ENCODE data around the gene CLASP2.
"Not testable (repeated sequence)": the region's sequence is repeated elsewhere in the genome, so short reads cannot be mapped to it uniquely, and the experiment has no call there.

CLASP2 gene

GRCh38 chr3:33717866-33718594, at the start of gene CLASP2:
Gene CLASP2 (minus strand): TSS chr3:33718254. CDS start chr3:33718002, 252 bp downstream.
- Histone ChIP-seq H3K4me3 (ENCODE audit: insufficient read depth, low read length, poor library complexity, severe bottlenecking) (peak within 1 kb of the TSS; percentile 73), H4K20me1 (ENCODE audit: low read depth, low read length) (no peaks in the 10 kb centered on the region), H3K36me3 (ENCODE audit: low read length) (no peaks in the 10 kb centered on the region), H3K27ac (ENCODE audit: low read depth, low read length) (peak within 1 kb of the TSS; percentile 78), H3K9me3 (ENCODE audit: insufficient read depth, low read length) (no peaks in the 10 kb centered on the region), H3K79me2 (ENCODE audit: insufficient read depth, low read length) (peaks cover 50% of the 10 kb centered on the region), H3K4me2 (ENCODE audit: low read depth, low read length, poor library complexity, severe bottlenecking) (peak within 1 kb of the TSS; percentile 98), H3K27me3 (ENCODE audit: low read length) (no peaks in the 10 kb centered on the region), H3K9me2 (replicated peaks; ENCODE audit: insufficient read depth, low read length) (no peaks in the 10 kb centered on the region), H3K9ac (ENCODE audit: low read length) (peak within 1 kb of the TSS; percentile 92), H2AFZ (ENCODE audit: low read depth, low read length, severe bottlenecking) (peak within 1 kb of the TSS; percentile 89), H3F3A (ENCODE audit: insufficient read depth) (peaks cover 7% of the 10 kb centered on the region; the same call in 1 of the 2 replicates)
- TF ChIP-seq EZH2phosphoT487 (conservative IDR thresholded peaks at IDR 0.05; ENCODE audit: low read length) (no peak), CTCF (IDR thresholded peaks at IDR 0.05; ENCODE audit: insufficient read depth, low read length, poor library complexity, severe bottlenecking) (no peak)

- Histone ChIP-seq H3K4me2 (ENCODE audit: low read depth, low read length, poor library complexity, severe bottlenecking) (no peak overlapping the region), H3K79me2 (ENCODE audit: insufficient read depth, low read length) (no peaks in the 10 kb centered on the region), H3K9me3 (ENCODE audit: insufficient read depth, low read length) (peaks cover 5% of the 10 kb centered on the region; the same call in 1 of the 2 replicates), H4K20me1 (ENCODE audit: low read depth, low read length) (no peaks in the 10 kb centered on the region), H3K9me2 (replicated peaks; ENCODE audit: insufficient read depth, low read length) (no peaks in the 10 kb centered on the region), H3F3A (ENCODE audit: insufficient read depth) (no peaks in the 10 kb centered on the region), H2AFZ (ENCODE audit: low read depth, low read length, severe bottlenecking) (no peak overlapping the region), H3K4me3 (ENCODE audit: insufficient read depth, low read length, poor library complexity, severe bottlenecking) (no peak overlapping the region), H3K36me3 (ENCODE audit: low read length) (no peaks in the 10 kb centered on the region), H3K27ac (ENCODE audit: low read depth, low read length) (no peak overlapping the region), H3K9ac (ENCODE audit: low read length) (no peak overlapping the region), H3K27me3 (ENCODE audit: low read length) (no peaks in the 10 kb centered on the region)
- TF ChIP-seq EZH2phosphoT487 (conservative IDR thresholded peaks at IDR 0.05; ENCODE audit: low read length) (no peak), CTCF (IDR thresholded peaks at IDR 0.05; ENCODE audit: insufficient read depth, low read length, poor library complexity, severe bottlenecking) (no peak)
Observed at GRCh38 chr3:33758864-33759263, 40.8 kb upstream of the CLASP2 start.

GRCh38 chr3:33758281-33758680, 40.2 kb upstream of the CLASP2 start:
- Histone ChIP-seq H3K9me2 (replicated peaks; ENCODE audit: insufficient read depth, low read length) (no peaks in the 10 kb centered on the region), H3K79me2 (ENCODE audit: insufficient read depth, low read length) (no peaks in the 10 kb centered on the region), H3F3A (ENCODE audit: insufficient read depth) (no peaks in the 10 kb centered on the region), H3K9ac (ENCODE audit: low read length) (no peak overlapping the region), H3K9me3 (ENCODE audit: insufficient read depth, low read length) (peaks cover 5% of the 10 kb centered on the region; the same call in 1 of the 2 replicates), H3K4me2 (ENCODE audit: low read depth, low read length, poor library complexity, severe bottlenecking) (no peak overlapping the region), H4K20me1 (ENCODE audit: low read depth, low read length) (no peaks in the 10 kb centered on the region), H3K27ac (ENCODE audit: low read depth, low read length) (no peak overlapping the region), H3K36me3 (ENCODE audit: low read length) (no peaks in the 10 kb centered on the region), H2AFZ (ENCODE audit: low read depth, low read length, severe bottlenecking) (no peak overlapping the region), H3K4me3 (ENCODE audit: insufficient read depth, low read length, poor library complexity, severe bottlenecking) (no peak overlapping the region), H3K27me3 (ENCODE audit: low read length) (no peaks in the 10 kb centered on the region)
- TF ChIP-seq EZH2phosphoT487 (conservative IDR thresholded peaks at IDR 0.05; ENCODE audit: low read length) (no peak), CTCF (IDR thresholded peaks at IDR 0.05; ENCODE audit: insufficient read depth, low read length, poor library complexity, severe bottlenecking) (no peak)

GRCh38 chr3:33754391-33754790, 36.3 kb upstream of the CLASP2 start:
- H3K4me2 ChIP-seq (ENCODE audit: low read depth, low read length, poor library complexity, severe bottlenecking); H3K36me3 ChIP-seq (ENCODE audit: low read length); H3K4me3 ChIP-seq (ENCODE audit: insufficient read depth, low read length, poor library complexity, severe bottlenecking); H3K27ac ChIP-seq (ENCODE audit: low read depth, low read length); H3K9me2 ChIP-seq (replicated peaks; ENCODE audit: insufficient read depth, low read length); H3K27me3 ChIP-seq (ENCODE audit: low read length); H2AFZ ChIP-seq (ENCODE audit: low read depth, low read length, severe bottlenecking); H3K79me2 ChIP-seq (ENCODE audit: insufficient read depth, low read length); H3K9me3 ChIP-seq (ENCODE audit: insufficient read depth, low read length); H3F3A ChIP-seq (ENCODE audit: insufficient read depth); H4K20me1 ChIP-seq (ENCODE audit: low read depth, low read length); H3K9ac ChIP-seq (ENCODE audit: low read length): not testable (repeated sequence)

All from SU-DHL-6 (cell line).